HG03342 (cell line): Measurements from ENCODE around the gene KLHL10.
"Not testable (repeated sequence)": the region's sequence is repeated elsewhere in the genome, so short reads cannot be mapped to it uniquely, and the experiment has no call there.

Experiments
- ATAC-seq: cut with Tn5 transposase; IDR thresholded peaks from one replicate; pipeline ENCODE4 v1.9.1; 2021; ENCODE audit warnings: mild to moderate bottlenecking, moderate library complexity; ENCODE audit not compliant: unreplicated experiment

Gene KLHL10

GRCh38 chr17:41813152-41813680, 24.4 kb upstream of the KLHL10 start:
- no peak for ATAC-seq

- ATAC-seq: no peak
Observed at GRCh38 chr17:41813699-41814124, 23.9 kb upstream of the KLHL10 start.

GRCh38 chr17:41814195-41814594, 23.4 kb upstream of the KLHL10 start:
- ATAC-seq: no peak

GRCh38 chr17:41816637-41817320, 20.8 kb upstream of the KLHL10 start:
- no peak for ATAC-seq

GRCh38 chr17:41818024-41818423, 19.6 kb upstream of the KLHL10 start:
- ATAC-seq: no peak

- ATAC-seq: no peak
Observed at GRCh38 chr17:41821776-41822175, 15.8 kb upstream of the KLHL10 start.

- ATAC-seq: no peak
Observed at GRCh38 chr17:41822216-41823140, 15.1 kb upstream of the KLHL10 start.

- ATAC-seq: no peak
Observed at GRCh38 chr17:41823141-41823524, 14.5 kb upstream of the KLHL10 start.

GRCh38 chr17:41823580-41823979, 14.0 kb upstream of the KLHL10 start:
- no peak for ATAC-seq

- no peak for ATAC-seq
Observed at GRCh38 chr17:41824086-41824485, 13.5 kb upstream of the KLHL10 start.

- ATAC-seq: no peak
Observed at GRCh38 chr17:41825175-41825845, 12.3 kb upstream of the KLHL10 start.

GRCh38 chr17:41829961-41830360, 7.7 kb upstream of the KLHL10 start:
- ATAC-seq: not testable (repeated sequence)

- no peak for ATAC-seq
Observed at GRCh38 chr17:41835214-41835799, 2.3 kb upstream of the KLHL10 start.

GRCh38 chr17:41835800-41836549, 1.6 kb upstream of the KLHL10 start, which contains the start of gene NT5C3B:
TSS of gene NT5C3B (minus strand) at chr17:41836232. CDS start at chr17:41836193, 39 bp downstream.
- ATAC-seq: no peak

GRCh38 chr17:41836550-41837196, 952 bp upstream of the KLHL10 start:
- no peak for ATAC-seq

- ATAC-seq: not testable (repeated sequence)
Observed at GRCh38 chr17:41839448-41839847, 1.8 kb downstream of the KLHL10 start.

- ATAC-seq: not testable (repeated sequence)
Observed at GRCh38 chr17:41840781-41841180, 3.2 kb downstream of the KLHL10 start.

- ATAC-seq: no peak
Observed at GRCh38 chr17:41844971-41845370, 7.3 kb downstream of the KLHL10 start.

- no peak for ATAC-seq
Observed at GRCh38 chr17:41848788-41849187, 11.2 kb downstream of the KLHL10 start.
